ENCODE measurements around the gene YIPF6. TPM values are rescaled to one million over a fixed set of nuclear protein-coding genes. Genes with fewer than 3 reads are reported as not detected.

Gene YIPF6
- total and polyA plus RNA-seq, 2 donors (not counting 3 experiments of a cell fraction or from before 2014, with no cell fraction given), result 17.1 to 29.6 TPM

- Histone ChIP-seq H3K79me2 (ENCODE audit: control insufficient read depth, insufficient read depth, low read length) (no peaks in the 10 kb centered on the region), H3K9me1 (replicated peaks; ENCODE audit: control insufficient read depth, extremely low read depth, insufficient read depth, low read length) (no peaks in the 10 kb centered on the region), H3K9ac (replicated peaks; ENCODE audit: extremely low read depth, insufficient read depth, low read length) (no peak overlapping the region), H3K4me2 (ENCODE audit: insufficient read depth, low read length) (no peak overlapping the region), H2AFZ (ENCODE audit: low read depth, low read length) (no peak overlapping the region), H4K20me1 (replicated peaks; ENCODE audit: control insufficient read depth, extremely low read depth, insufficient read depth, low read length) (no peaks in the 10 kb centered on the region), H3K4me1 (ENCODE audit: control insufficient read depth, extremely low read depth, insufficient read depth, low read length) (no peaks in the 10 kb centered on the region), H3K4me3 (replicated peaks in 1 of 3; ENCODE audit: insufficient read depth in 1 of 3, low read depth in 1 of 3, low read length in 3 of 3) (no peak overlapping the region), H3K27me3 (ENCODE audit: control insufficient read depth in 2 of 2, insufficient read depth in 2 of 2, low read length in 2 of 2) (no peaks in the 10 kb centered on the region), H3K27ac (ENCODE audit: insufficient read depth, low read depth, low read length) (no peak overlapping the region), H3K9me3 (replicated peaks; ENCODE audit: control insufficient read depth, insufficient read depth, low read length) (no peaks in the 10 kb centered on the region), H3K36me3 (ENCODE audit: control insufficient read depth in 2 of 2, extremely low read depth in 1 of 2, insufficient read depth in 2 of 2, low read length in 2 of 2) (no peaks in the 10 kb centered on the region)
- TF ChIP-seq CTCF (IDR thresholded peaks at IDR 0.05; ENCODE audit: extremely low read depth in 1 of 2, insufficient read depth in 1 of 2, low read depth in 1 of 2, low read length in 2 of 2), result no peak
- TF ChIP-seq FOS (IDR thresholded peaks at IDR 0.05; ENCODE audit: borderline replicate concordance, insufficient read depth, low read length), result no peak
- no peak for TF ChIP-seq JUN (IDR thresholded peaks at IDR 0.05; ENCODE audit: borderline replicate concordance, insufficient read depth, insufficient read length, low read depth)
- no peak for TF ChIP-seq POLR2A (IDR thresholded peaks at IDR 0.05; ENCODE audit: low read depth, low read length)
- no peak for TF ChIP-seq MYC (IDR thresholded peaks at IDR 0.05; ENCODE audit: low read depth, low read length)
- TF ChIP-seq GATA2 (IDR thresholded peaks at IDR 0.05; ENCODE audit: insufficient read depth, insufficient read length, low read depth, low read length), result no peak
- no peak for TF ChIP-seq POLR2AphosphoS5 (IDR thresholded peaks at IDR 0.05; ENCODE audit: insufficient read depth, low read depth, low read length)
- no peak for TF ChIP-seq EZH2 (IDR thresholded peaks at IDR 0.05; ENCODE audit: borderline replicate concordance, low read depth, low read length, severe bottlenecking)
- TF ChIP-seq MAX (IDR thresholded peaks at IDR 0.05; ENCODE audit: insufficient read depth, insufficient read length), result no peak
- POLR2A ChIA-PET, result no interaction called here
- intact Hi-C loops (cut with micrococcal nuclease) (no loop called here), dilution Hi-C loops (cut with MboI; ENCODE audit: extremely low pct_ligation_motif_present, low sequenced_read_pairs) (no loop called here)
- CTCF ChIA-PET, result no interaction called here
- FAIRE-seq (no peak), DNase-seq (ENCODE audit: low read depth, low spot score) (no peak)
- BruUV-seq (replicated peaks), result no TSS peak
These were observed 43.7 kb upstream of the YIPF6 start for GRCh38 chrX:68455151-68455510.
